Measurements from ENCODE around the gene OCSTAMP. TPM values are rescaled to one million over a fixed set of nuclear protein-coding genes. Genes with fewer than 3 reads are reported as not detected.

The OCSTAMP gene
- total and polyA plus RNA-seq, 10 of the 15 experiments (the other 5 are each of a cell fraction or from before 2014, with no cell fraction given): 0.09 to 0.46 (median 0.22) TPM; not detected in 2

DNA sequence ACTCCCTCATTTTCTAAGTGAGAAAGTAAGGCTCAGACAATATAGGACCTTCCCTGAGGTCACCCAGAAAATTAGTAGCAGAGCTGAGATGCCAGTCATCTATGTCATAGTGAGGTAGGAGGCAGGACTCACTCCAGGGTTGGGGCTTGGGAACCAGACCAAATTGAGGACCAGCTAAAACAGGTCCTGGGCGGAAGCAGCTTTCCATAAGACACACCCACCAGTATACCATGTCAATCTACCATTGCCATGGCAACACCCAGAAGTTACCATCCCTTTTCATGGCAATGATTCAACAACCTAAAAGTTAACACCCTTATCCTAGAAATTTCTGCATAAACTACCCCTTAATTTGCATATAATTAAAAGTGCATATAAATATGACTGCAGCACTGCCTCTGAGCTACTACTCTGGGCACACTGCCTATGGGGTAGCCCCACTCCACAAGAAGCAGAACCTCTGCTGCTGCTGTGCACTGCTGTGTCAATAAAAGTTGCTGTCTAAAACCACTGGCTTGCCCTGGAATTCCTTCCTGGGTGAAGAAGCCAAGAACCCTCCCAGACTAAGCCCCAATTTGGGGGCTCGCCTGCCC is 30.3 kb upstream of the OCSTAMP start (continued):
- TF ChIP-seq MEF2A (IDR thresholded peaks at IDR 0.05; ENCODE audit: insufficient read depth, low read depth, low read length) (no peak), CEBPB (IDR thresholded peaks at IDR 0.05; ENCODE audit: borderline replicate concordance in 1 of 2, low read depth in 2 of 2, low read length in 2 of 2) (no peak), DPF2 (IDR thresholded peaks at IDR 0.05) (no peak), SMARCA5 (IDR thresholded peaks at IDR 0.05) (no peak), SP1 (IDR thresholded peaks at IDR 0.05; ENCODE audit: low read depth, low read length) (no peak)
- TF ChIP-seq, protein P1, sequence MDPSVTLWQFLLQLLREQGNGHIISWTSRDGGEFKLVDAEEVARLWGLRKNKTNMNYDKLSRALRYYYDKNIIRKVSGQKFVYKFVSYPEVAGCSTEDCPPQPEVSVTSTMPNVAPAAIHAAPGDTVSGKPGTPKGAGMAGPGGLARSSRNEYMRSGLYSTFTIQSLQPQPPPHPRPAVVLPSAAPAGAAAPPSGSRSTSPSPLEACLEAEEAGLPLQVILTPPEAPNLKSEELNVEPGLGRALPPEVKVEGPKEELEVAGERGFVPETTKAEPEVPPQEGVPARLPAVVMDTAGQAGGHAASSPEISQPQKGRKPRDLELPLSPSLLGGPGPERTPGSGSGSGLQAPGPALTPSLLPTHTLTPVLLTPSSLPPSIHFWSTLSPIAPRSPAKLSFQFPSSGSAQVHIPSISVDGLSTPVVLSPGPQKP (IDR thresholded peaks at IDR 0.05; ENCODE audit: low read depth, low read length): no peak

DNA sequence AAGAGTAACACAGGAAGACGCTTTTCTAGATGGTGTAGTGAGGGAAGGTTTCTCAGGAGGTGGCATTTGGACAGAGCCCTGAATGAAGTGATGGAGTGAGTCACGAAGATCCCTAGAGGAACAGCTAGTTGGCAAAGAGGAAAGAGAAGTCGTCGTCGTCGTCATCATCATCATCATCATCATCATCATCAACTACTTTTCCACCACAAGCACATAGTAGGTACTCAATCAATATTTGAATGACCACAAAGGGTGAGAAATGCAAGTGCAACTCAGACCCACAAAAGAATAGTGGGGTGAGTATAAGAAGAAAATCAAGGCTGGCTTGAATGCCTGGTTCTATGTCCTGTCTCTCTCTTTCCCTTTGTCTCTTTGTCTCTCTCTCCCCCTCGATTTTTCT is 28.3 kb upstream of the OCSTAMP start:
- ChIA-PET POLR2A (no interaction called here), CTCF (no interaction called here), RAD21 (ENCODE audit: unreplicated experiment) (no interaction called here), SMC1A (ENCODE audit: uncharacterized antibody, unreplicated experiment) (no interaction called here)
- no peak for FAIRE-seq
- no peak overlapping the region for H3K4me3 ChIP-seq
- no peaks in the 10 kb centered on the region for H3K4me1 ChIP-seq (ENCODE audit: control insufficient read depth, insufficient read depth, low read length)
- H3K4me2 ChIP-seq (ENCODE audit: control insufficient read depth, insufficient read depth): no peak overlapping the region
- no peaks in the 10 kb centered on the region for H3K79me2 ChIP-seq (ENCODE audit: control insufficient read depth, insufficient read depth, low read length)
- no peak overlapping the region for H2AFZ ChIP-seq (ENCODE audit: control insufficient read depth, low read depth, low read length)
- no peak overlapping the region for H3K9ac ChIP-seq (ENCODE audit: control insufficient read depth, insufficient read depth, low read length)
- no peaks in the 10 kb centered on the region for H3K9me3 ChIP-seq (replicated peaks; ENCODE audit: control insufficient read depth, insufficient read depth, low read length)
- intact Hi-C loops (cut with micrococcal nuclease; ENCODE audit: unreplicated experiment) (no loop called here), in situ Hi-C loops (cut with MboI) (no loop called here)
- ATAC-seq: no peak
- no peak overlapping the region for H3K27ac ChIP-seq (ENCODE audit: control insufficient read depth, insufficient read depth)
- WGBS (ENCODE audit: insufficient coverage, insufficient replicate concordance, low lambda C conversion rate, missing lambda C conversion rate): 59% methylated on average over 7 of the region's 7 CpGs
- H4K20me1 ChIP-seq (ENCODE audit: control insufficient read depth, insufficient read depth): no peaks in the 10 kb centered on the region
- H3K36me3 ChIP-seq (ENCODE audit: control insufficient read depth in 2 of 2, insufficient read depth in 2 of 2, low read length in 1 of 2): no peaks in the 10 kb centered on the region
- BruUV-seq (replicated peaks): no TSS peak
- no peak for DNase-seq (ENCODE audit: low read depth, low spot score)
- no peaks in the 10 kb centered on the region; a peak in 1 of 4 replicates for H3K27me3 ChIP-seq (replicated peaks in 1 of 2; ENCODE audit: control insufficient read depth in 2 of 2, insufficient read depth in 2 of 2, low read length in 1 of 2)
- TF ChIP-seq TCF12 (IDR thresholded peaks at IDR 0.05; ENCODE audit: low read depth, low read length): no peak
- TF ChIP-seq BACH1 (IDR thresholded peaks at IDR 0.05; ENCODE audit: borderline replicate concordance): no peak
- TF ChIP-seq, protein P2, sequence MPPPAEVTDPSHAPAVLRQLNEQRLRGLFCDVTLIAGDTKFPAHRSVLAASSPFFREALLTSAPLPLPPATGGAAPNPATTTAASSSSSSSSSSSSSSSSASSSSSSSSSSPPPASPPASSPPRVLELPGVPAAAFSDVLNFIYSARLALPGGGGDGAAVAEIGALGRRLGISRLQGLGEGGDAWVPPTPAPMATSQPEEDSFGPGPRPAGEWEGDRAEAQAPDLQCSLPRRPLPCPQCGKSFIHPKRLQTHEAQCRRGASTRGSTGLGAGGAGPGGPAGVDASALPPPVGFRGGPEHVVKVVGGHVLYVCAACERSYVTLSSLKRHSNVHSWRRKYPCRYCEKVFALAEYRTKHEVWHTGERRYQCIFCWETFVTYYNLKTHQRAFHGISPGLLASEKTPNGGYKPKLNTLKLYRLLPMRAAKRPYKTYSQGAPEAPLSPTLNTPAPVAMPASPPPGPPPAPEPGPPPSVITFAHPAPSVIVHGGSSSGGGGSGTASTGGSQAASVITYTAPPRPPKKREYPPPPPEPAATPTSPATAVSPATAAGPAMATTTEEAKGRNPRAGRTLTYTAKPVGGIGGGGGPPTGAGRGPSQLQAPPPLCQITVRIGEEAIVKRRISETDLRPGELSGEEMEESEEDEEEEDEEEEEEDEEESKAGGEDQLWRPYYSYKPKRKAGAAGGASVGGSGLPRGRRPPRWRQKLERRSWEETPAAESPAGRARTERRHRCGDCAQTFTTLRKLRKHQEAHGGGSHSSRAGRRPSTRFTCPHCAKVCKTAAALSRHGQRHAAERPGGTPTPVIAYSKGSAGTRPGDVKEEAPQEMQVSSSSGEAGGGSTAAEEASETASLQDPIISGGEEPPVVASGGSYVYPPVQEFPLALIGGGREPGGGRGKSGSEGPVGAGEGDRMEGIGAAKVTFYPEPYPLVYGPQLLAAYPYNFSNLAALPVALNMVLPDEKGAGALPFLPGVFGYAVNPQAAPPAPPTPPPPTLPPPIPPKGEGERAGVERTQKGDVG (CRISPR knock-in tag; IDR thresholded peaks at IDR 0.05): no peak
- no peak for TF ChIP-seq TCF7 (IDR thresholded peaks at IDR 0.05; ENCODE audit: borderline replicate concordance)
- TF ChIP-seq, protein P3, sequence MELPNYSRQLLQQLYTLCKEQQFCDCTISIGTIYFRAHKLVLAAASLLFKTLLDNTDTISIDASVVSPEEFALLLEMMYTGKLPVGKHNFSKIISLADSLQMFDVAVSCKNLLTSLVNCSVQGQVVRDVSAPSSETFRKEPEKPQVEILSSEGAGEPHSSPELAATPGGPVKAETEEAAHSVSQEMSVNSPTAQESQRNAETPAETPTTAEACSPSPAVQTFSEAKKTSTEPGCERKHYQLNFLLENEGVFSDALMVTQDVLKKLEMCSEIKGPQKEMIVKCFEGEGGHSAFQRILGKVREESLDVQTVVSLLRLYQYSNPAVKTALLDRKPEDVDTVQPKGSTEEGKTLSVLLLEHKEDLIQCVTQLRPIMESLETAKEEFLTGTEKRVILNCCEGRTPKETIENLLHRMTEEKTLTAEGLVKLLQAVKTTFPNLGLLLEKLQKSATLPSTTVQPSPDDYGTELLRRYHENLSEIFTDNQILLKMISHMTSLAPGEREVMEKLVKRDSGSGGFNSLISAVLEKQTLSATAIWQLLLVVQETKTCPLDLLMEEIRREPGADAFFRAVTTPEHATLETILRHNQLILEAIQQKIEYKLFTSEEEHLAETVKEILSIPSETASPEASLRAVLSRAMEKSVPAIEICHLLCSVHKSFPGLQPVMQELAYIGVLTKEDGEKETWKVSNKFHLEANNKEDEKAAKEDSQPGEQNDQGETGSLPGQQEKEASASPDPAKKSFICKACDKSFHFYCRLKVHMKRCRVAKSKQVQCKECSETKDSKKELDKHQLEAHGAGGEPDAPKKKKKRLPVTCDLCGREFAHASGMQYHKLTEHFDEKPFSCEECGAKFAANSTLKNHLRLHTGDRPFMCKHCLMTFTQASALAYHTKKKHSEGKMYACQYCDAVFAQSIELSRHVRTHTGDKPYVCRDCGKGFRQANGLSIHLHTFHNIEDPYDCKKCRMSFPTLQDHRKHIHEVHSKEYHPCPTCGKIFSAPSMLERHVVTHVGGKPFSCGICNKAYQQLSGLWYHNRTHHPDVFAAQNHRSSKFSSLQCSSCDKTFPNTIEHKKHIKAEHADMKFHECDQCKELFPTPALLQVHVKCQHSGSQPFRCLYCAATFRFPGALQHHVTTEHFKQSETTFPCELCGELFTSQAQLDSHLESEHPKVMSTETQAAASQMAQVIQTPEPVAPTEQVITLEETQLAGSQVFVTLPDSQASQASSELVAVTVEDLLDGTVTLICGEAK (IDR thresholded peaks at IDR 0.05; ENCODE audit: borderline replicate concordance): no peak
- TF ChIP-seq, protein P4, sequence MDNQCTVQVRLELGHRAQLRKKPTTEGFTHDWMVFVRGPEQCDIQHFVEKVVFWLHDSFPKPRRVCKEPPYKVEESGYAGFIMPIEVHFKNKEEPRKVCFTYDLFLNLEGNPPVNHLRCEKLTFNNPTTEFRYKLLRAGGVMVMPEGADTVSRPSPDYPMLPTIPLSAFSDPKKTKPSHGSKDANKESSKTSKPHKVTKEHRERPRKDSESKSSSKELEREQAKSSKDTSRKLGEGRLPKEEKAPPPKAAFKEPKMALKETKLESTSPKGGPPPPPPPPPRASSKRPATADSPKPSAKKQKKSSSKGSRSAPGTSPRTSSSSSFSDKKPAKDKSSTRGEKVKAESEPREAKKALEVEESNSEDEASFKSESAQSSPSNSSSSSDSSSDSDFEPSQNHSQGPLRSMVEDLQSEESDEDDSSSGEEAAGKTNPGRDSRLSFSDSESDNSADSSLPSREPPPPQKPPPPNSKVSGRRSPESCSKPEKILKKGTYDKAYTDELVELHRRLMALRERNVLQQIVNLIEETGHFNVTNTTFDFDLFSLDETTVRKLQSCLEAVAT (IDR thresholded peaks at IDR 0.05): no peak
- no peak for TF ChIP-seq CBX5 (IDR thresholded peaks at IDR 0.05; ENCODE audit: low read depth)
- no peak for TF ChIP-seq MXI1 (IDR thresholded peaks at IDR 0.05; ENCODE audit: low read depth, low read length)
